Caco-2 (cell line): ENCODE results near the gene TMEM176B. TPM values are rescaled to one million over a fixed set of nuclear protein-coding genes. Genes with fewer than 3 reads are reported as not detected.

Experiments used
- BruUV-seq: library from RNA; stranded (reverse); fragments of 400-500 nt; replicated peaks from 2 replicates; lab custom pipeline; 2021; lab: Mats Ljungman, UMichigan
- CTCF ChIA-PET: fragments of 300-600 bp; sonication (Branson Sonifier 250); formaldehyde crosslinking; loops from one replicate; lab custom pipeline; 2022; ENCODE audit warnings: antibody characterized with exemption; lab: Charles Lee
- POLR2A ChIA-PET: fragments of 300-600 bp; sonication (Branson Sonifier 250); formaldehyde crosslinking; loops from one replicate; lab custom pipeline; 2022; ENCODE audit warnings: antibody characterized with exemption; lab: Charles Lee
- DNase-seq, 2 experiments: peaks; one replicate each; pipeline versions ENCODE4 v3.0.0 to v3.0.0-alpha.2; 2020 to 2022
- H3K27me3 ChIP-seq: replicated peaks from 2 replicates; pipeline ENCODE4 v1.6.0; 2011; ENCODE audit warnings: low read length; ENCODE audit not compliant: control insufficient read depth, insufficient read depth
- H3K36me3 ChIP-seq: 2 replicates; pipeline ENCODE4 v1.5.1; 2011; ENCODE audit warnings: low read length; ENCODE audit not compliant: control insufficient read depth, insufficient read depth
- H3K4me1 ChIP-seq: fragments of 250-450 bp; sonication (Bioruptor Pico); 2 replicates; pipeline ENCODE4 v1.5.1; 2020; ENCODE audit warnings: mild to moderate bottlenecking
- H3K4me3 ChIP-seq: 2 replicates; pipeline ENCODE4 v1.5.1; 2011; ENCODE audit warnings: low read depth, mild to moderate bottlenecking, control low read depth, low read length
- H3K9me3 ChIP-seq: fragments of 250-450 bp; sonication (Bioruptor Pico); 2 replicates; pipeline ENCODE4 v1.5.1; 2020; ENCODE audit warnings: mild to moderate bottlenecking, moderate library complexity
- H3K27ac Mint-ChIP-seq: one replicate; pipeline ENCODE4 v1.8.0; 2022; ENCODE audit warnings: mixed read lengths; ENCODE audit not compliant: unreplicated experiment
- H3K27me3 Mint-ChIP-seq: one replicate; pipeline ENCODE4 v1.8.0; 2022; ENCODE audit warnings: mixed read lengths; ENCODE audit not compliant: insufficient read depth, unreplicated experiment
- H3K36me3 Mint-ChIP-seq: one replicate; pipeline ENCODE4 v1.8.0; 2022; ENCODE audit warnings: mild to moderate bottlenecking, mixed read lengths; ENCODE audit not compliant: insufficient read depth, unreplicated experiment
- H3K4me1 Mint-ChIP-seq: one replicate; pipeline ENCODE4 v1.8.0; 2022; ENCODE audit warnings: low read depth, mixed read lengths; ENCODE audit not compliant: unreplicated experiment
- H3K4me3 Mint-ChIP-seq: one replicate; pipeline ENCODE4 v1.8.0; 2022; ENCODE audit warnings: mild to moderate bottlenecking, moderate library complexity, mixed read lengths; ENCODE audit not compliant: unreplicated experiment
- H3K9me3 Mint-ChIP-seq: one replicate; pipeline ENCODE4 v1.8.0; 2022; ENCODE audit warnings: mixed read lengths; ENCODE audit not compliant: unreplicated experiment
- CTCF ChIP-seq, 2 experiments: fragments of 200-600 bp in 1 of 2; IDR thresholded peaks; 1 replicate in 1 of 2; 2 replicates in 1 of 2; pipeline versions ENCODE4 v1.5.1 to v1.8.0; 2011 to 2022; ENCODE audit warnings: antibody characterized with exemption in 1 of 2, control low read depth in 1 of 2, inconsistent platforms in 1 of 2, low read depth in 1 of 2, low read length in 1 of 2, mild to moderate bottlenecking in 1 of 2, moderate library complexity in 1 of 2; ENCODE audit not compliant: insufficient read depth in 1 of 2, severe bottlenecking in 1 of 2, unreplicated experiment in 1 of 2
- intact Hi-C: fragments of 100-400 bp; cut with micrococcal nuclease; formaldehyde crosslinking; loops from one replicate; pipeline ENCODE4 v1.10.0; 2022; ENCODE audit not compliant: unreplicated experiment
- total RNA-seq: library from RNA; stranded (reverse); gene quantifications from 2 replicates; pipeline ENCODE4 v1.2.3, GENCODE V29; 2022

The TMEM176B gene
- total RNA-seq, 1 experiment from 2014 or later, result 35.8 TPM

GRCh38 chr7:150831851-150832250 lies 31.7 kb upstream of the TMEM176B start:
- ChIA-PET POLR2A (interaction anchor here (0.6 to 0.8 kb wide), 2 partner anchors 20 to 48 kb away, joined by 4 to 6 read pairs; partner anchors contain the start of gene AOC1), CTCF (no interaction called here)
- no peaks in the 10 kb centered on the region for H3K27me3 Mint-ChIP-seq
- no peaks in the 10 kb centered on the region for H3K9me3 ChIP-seq
- H3K27me3 ChIP-seq, result no peaks in the 10 kb centered on the region
- H3K4me1 ChIP-seq, result peaks cover 12% of the 10 kb centered on the region
- no peak overlapping the region for H3K27ac Mint-ChIP-seq
- H3K4me3 ChIP-seq, result no peak overlapping the region
- no peaks in the 10 kb centered on the region for H3K36me3 ChIP-seq
- intact Hi-C loops, result loop anchor here (1.0 to 2.0 kb wide), 3 partner anchors 24 to 53 kb away; no protein-coding TSS in a partner anchor
- DNase-seq, result no peak
- BruUV-seq, result no TSS peak
- no peak overlapping the region for H3K4me3 Mint-ChIP-seq
- peaks cover 13% of the 10 kb centered on the region for H3K4me1 Mint-ChIP-seq
- TF ChIP-seq CTCF (IDR thresholded peaks at IDR 0.05; ENCODE audit: insufficient read depth in 1 of 2, low read depth in 1 of 2, low read length in 1 of 2, severe bottlenecking in 1 of 2, unreplicated experiment in 1 of 2), result no peak
- H3K9me3 Mint-ChIP-seq, result no peaks in the 10 kb centered on the region
- no peaks in the 10 kb centered on the region for H3K36me3 Mint-ChIP-seq

- DNase-seq, result peak; percentile 84 to 92
- Mint-ChIP-seq H3K27me3 (no peaks in the 10 kb centered on the region), H3K9me3 (no peaks in the 10 kb centered on the region), H3K36me3 (no peaks in the 10 kb centered on the region), H3K4me3 (peak overlapping the region; percentile 30), H3K4me1 (peaks cover 20% of the 10 kb centered on the region), H3K27ac (peak overlapping the region; percentile 51)
- Histone ChIP-seq H3K4me1 (peaks cover 20% of the 10 kb centered on the region), H3K36me3 (no peaks in the 10 kb centered on the region), H3K4me3 (no peak overlapping the region), H3K9me3 (no peaks in the 10 kb centered on the region), H3K27me3 (no peaks in the 10 kb centered on the region)
- ChIA-PET CTCF (no interaction called here), POLR2A (no interaction called here)
- no peak for TF ChIP-seq CTCF (IDR thresholded peaks at IDR 0.05; ENCODE audit: insufficient read depth in 1 of 2, low read depth in 1 of 2, low read length in 1 of 2, severe bottlenecking in 1 of 2, unreplicated experiment in 1 of 2)
- BruUV-seq, result no TSS peak
- intact Hi-C loops, result loop anchor here (1.0 to 2.0 kb wide), 3 partner anchors 23 to 52 kb away; no protein-coding TSS in a partner anchor
Observed at GRCh38 chr7:150830937-150831336, 30.8 kb upstream of the TMEM176B start.

- intact Hi-C loops, result no loop called here
- Mint-ChIP-seq H3K9me3 (no peaks in the 10 kb centered on the region), H3K4me1 (peaks cover 23% of the 10 kb centered on the region), H3K27ac (no peak overlapping the region), H3K4me3 (no peak overlapping the region), H3K36me3 (no peaks in the 10 kb centered on the region), H3K27me3 (no peaks in the 10 kb centered on the region)
- TF ChIP-seq CTCF (IDR thresholded peaks at IDR 0.05; ENCODE audit: insufficient read depth in 1 of 2, low read depth in 1 of 2, low read length in 1 of 2, severe bottlenecking in 1 of 2, unreplicated experiment in 1 of 2), result no peak
- BruUV-seq, result no TSS peak
- ChIA-PET CTCF (no interaction called here), POLR2A (no interaction called here)
- DNase-seq, result no peak
- Histone ChIP-seq H3K9me3 (no peaks in the 10 kb centered on the region), H3K4me1 (peaks cover 22% of the 10 kb centered on the region), H3K36me3 (no peaks in the 10 kb centered on the region), H3K27me3 (no peaks in the 10 kb centered on the region), H3K4me3 (no peak overlapping the region)
Observed at GRCh38 chr7:150829426-150829825, 29.3 kb upstream of the TMEM176B start.
